MM.1S (cell line): Measurements from ENCODE around the gene GP9.
A peak's percentile ranks its signal among the peaks of the same experiment; 100 is the strongest.

Experiments used
- DNase-seq: peaks from one replicate; pipeline ENCODE4 v3.0.0-alpha.2; 2015
- H2AFZ ChIP-seq: fragments of 300-600 bp; sonication (generic); 2 replicates; pipeline ENCODE4 v1.6.0; 2016; ENCODE audit warnings: antibody characterized with exemption, low read length
- H3F3A ChIP-seq: fragments of 300-600 bp; sonication (generic); 2 replicates; pipeline ENCODE4 v1.6.1; 2016; ENCODE audit warnings: mild to moderate bottlenecking, antibody characterized with exemption, low read length, moderate library complexity, mixed read lengths; ENCODE audit not compliant: insufficient read depth
- H3K27ac ChIP-seq: fragments of 300-600 bp; sonication (generic); 2 replicates; pipeline ENCODE4 v1.5.1; 2016; ENCODE audit warnings: mild to moderate bottlenecking, low read length
- H3K27me3 ChIP-seq: fragments of 300-600 bp; sonication (generic); replicated peaks from 2 replicates; pipeline ENCODE4 v1.6.0; 2016; ENCODE audit warnings: low read length; ENCODE audit not compliant: insufficient read depth
- H3K36me3 ChIP-seq: fragments of 300-600 bp; sonication (generic); replicated peaks from 2 replicates; pipeline ENCODE4 v1.6.1; 2016; ENCODE audit warnings: mild to moderate bottlenecking, low read length, mixed read lengths; ENCODE audit not compliant: insufficient read depth
- H3K4me1 ChIP-seq: fragments of 300-600 bp; sonication (generic); 2 replicates; pipeline ENCODE4 v1.6.1; 2016; ENCODE audit warnings: low read length, mixed read lengths
- H3K4me2 ChIP-seq: fragments of 300-600 bp; sonication (generic); 2 replicates; pipeline ENCODE4 v1.6.0; 2016; ENCODE audit warnings: low read depth, low read length
- H3K4me3 ChIP-seq: fragments of 300-600 bp; sonication (generic); 2 replicates; pipeline ENCODE4 v1.5.1; 2016; ENCODE audit warnings: low read length, mixed read lengths
- H3K79me2 ChIP-seq: fragments of 300-600 bp; sonication (generic); 2 replicates; pipeline ENCODE4 v1.6.1; 2016; ENCODE audit warnings: mixed run types, low read length, mixed read lengths
- H3K9ac ChIP-seq: fragments of 300-600 bp; sonication (generic); 2 replicates; pipeline ENCODE4 v1.6.1; 2016; ENCODE audit warnings: low read length, mixed read lengths
- H3K9me2 ChIP-seq: fragments of 300-600 bp; sonication (generic); replicated peaks from 2 replicates; pipeline ENCODE4 v1.6.1; 2016; ENCODE audit warnings: mild to moderate bottlenecking, low read length, mixed read lengths; ENCODE audit not compliant: insufficient read depth
- H3K9me3 ChIP-seq: fragments of 300-600 bp; sonication (generic); replicated peaks from 2 replicates; pipeline ENCODE4 v1.6.1; 2016; ENCODE audit warnings: mild to moderate bottlenecking, low read length, mixed read lengths; ENCODE audit not compliant: insufficient read depth
- H4K20me1 ChIP-seq: fragments of 300-600 bp; sonication (generic); 2 replicates; pipeline ENCODE4 v1.6.1; 2016; ENCODE audit warnings: mild to moderate bottlenecking, low read length, moderate library complexity, mixed read lengths; ENCODE audit not compliant: insufficient read depth
- EZH2 ChIP-seq: fragments of 300-600 bp; sonication (generic); optimal IDR thresholded peaks from 2 replicates; pipeline ENCODE3; 2017; ENCODE audit warnings: low read depth, mild to moderate bottlenecking, antibody characterized with exemption, low read length, mixed read lengths
- EZH2phosphoT487 ChIP-seq: fragments of 300-600 bp; sonication (generic); IDR thresholded peaks from 2 replicates; pipeline ENCODE4 v1.6.1; 2018; ENCODE audit warnings: antibody characterized with exemption, low read length
- TF ChIP-seq, protein P1 (sequence below): fragments of 300-600 bp; sonication (generic); IDR thresholded peaks from 2 replicates; pipeline ENCODE4 v1.5.1; 2016; ENCODE audit warnings: antibody characterized with exemption, low read length, mixed read lengths

The GP9 gene

DNA sequence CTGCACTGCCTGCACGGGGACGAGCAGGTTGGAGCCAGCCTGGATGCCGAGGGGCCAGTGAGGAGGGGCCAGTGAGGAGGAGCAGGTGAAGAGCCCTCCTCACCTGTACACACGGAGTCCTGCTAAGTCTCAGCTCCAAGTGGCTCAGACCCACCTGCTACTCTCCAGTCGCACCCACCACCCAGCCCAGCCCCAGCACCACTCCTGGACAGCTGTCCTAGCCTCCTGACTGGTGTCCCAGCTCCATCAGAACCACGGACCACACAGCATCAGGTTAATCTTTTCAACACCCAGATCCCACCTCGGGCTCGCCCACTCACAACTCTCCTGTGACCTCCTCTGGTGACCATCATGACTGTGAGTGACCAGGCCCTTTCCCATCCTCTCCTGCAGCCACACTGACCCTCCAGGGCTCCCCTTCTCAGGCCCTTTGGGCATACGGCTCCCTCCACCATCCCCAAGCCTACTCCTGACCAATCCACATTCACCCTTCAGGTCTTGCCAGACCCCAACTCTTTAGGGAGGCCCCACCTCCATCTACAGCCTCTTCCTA is 45.7 kb upstream of the GP9 start:
- Histone ChIP-seq H3F3A (no peaks in the 10 kb centered on the region), H3K9ac (no peak overlapping the region), H3K4me2 (no peak overlapping the region)

DNA sequence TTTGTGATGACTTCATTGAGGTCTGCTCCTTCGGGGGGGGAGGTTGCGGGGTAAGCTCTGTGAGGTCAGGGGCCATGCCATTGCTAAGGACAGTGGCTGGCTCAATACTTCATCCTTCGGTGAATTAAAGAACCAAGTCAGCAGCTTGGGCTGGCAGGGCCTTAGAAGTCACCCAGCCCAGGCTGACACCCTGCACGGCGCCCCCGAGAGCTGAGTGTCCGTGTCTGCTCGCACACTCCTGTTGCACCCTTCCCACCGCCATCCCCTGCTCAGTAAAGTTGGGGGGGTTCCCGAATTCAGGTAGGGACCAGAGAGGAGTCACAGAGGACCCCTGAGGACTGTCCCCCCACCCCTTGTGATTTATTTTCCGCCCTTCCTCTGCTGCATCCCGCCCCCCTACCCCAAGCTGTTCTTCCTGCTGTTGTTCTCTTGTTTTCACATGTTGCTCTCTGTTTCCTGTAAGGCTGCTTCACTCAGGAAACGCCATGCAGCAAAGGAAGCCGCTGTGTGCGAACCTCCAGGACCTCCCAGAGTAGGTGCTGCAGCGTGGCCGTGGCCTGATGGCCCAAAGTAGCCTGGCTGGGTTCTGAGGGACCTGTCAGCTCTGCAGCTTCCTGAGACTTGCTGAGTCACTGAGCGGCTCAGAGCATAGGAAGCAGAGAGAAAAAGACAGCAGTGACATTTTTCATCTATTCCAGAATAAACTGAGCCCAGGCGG is 45.0 kb upstream of the GP9 start:
- TF ChIP-seq, protein P1, sequence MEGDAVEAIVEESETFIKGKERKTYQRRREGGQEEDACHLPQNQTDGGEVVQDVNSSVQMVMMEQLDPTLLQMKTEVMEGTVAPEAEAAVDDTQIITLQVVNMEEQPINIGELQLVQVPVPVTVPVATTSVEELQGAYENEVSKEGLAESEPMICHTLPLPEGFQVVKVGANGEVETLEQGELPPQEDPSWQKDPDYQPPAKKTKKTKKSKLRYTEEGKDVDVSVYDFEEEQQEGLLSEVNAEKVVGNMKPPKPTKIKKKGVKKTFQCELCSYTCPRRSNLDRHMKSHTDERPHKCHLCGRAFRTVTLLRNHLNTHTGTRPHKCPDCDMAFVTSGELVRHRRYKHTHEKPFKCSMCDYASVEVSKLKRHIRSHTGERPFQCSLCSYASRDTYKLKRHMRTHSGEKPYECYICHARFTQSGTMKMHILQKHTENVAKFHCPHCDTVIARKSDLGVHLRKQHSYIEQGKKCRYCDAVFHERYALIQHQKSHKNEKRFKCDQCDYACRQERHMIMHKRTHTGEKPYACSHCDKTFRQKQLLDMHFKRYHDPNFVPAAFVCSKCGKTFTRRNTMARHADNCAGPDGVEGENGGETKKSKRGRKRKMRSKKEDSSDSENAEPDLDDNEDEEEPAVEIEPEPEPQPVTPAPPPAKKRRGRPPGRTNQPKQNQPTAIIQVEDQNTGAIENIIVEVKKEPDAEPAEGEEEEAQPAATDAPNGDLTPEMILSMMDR = no peak
- no peak for TF ChIP-seq EZH2phosphoT487
- TF ChIP-seq EZH2 = no peak
- no peak overlapping the region for H3K9ac ChIP-seq

More for the DNA sequence above, 45.7 kb upstream of the GP9 start:
- no peak overlapping the region for H3K27ac ChIP-seq
- H3K9me3 ChIP-seq = no peaks in the 10 kb centered on the region
- H3K4me1 ChIP-seq = peaks cover 8% of the 10 kb centered on the region
- no peaks in the 10 kb centered on the region for H4K20me1 ChIP-seq
- TF ChIP-seq, protein P1 = no peak
- no peak for TF ChIP-seq EZH2phosphoT487
- no peak for TF ChIP-seq EZH2
- H3K9me2 ChIP-seq = no peaks in the 10 kb centered on the region
- H3K4me3 ChIP-seq = no peak overlapping the region
- no peak overlapping the region for H2AFZ ChIP-seq
- no peaks in the 10 kb centered on the region for H3K79me2 ChIP-seq
- no peak for DNase-seq
- H3K36me3 ChIP-seq = no peaks in the 10 kb centered on the region
- no peaks in the 10 kb centered on the region for H3K27me3 ChIP-seq

DNA sequence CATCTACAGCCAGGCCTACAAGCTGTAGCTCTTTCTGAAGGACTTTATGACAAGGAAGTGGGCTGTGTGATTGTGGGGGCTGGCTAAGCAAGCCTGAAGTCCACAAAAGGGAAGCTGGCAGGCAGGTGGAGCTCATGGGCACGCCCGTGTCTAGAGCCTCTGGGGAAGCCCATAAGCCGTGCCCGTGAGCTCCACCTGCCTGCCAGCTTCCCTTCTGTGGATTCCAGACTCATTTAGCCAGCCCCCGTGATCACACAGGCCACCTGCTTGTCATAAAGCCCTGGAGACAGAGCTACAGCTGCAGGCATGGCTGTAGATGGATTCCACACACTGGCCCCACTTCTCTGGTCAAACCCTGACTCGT is 44.2 kb upstream of the GP9 start:
- Histone ChIP-seq H3K27ac (no peak overlapping the region), H3K4me3 (no peak overlapping the region), H3K9me2 (no peaks in the 10 kb centered on the region), H4K20me1 (no peaks in the 10 kb centered on the region), H3K36me3 (no peaks in the 10 kb centered on the region), H3F3A (no peaks in the 10 kb centered on the region), H3K4me1 (peaks cover 8% of the 10 kb centered on the region), H3K9ac (no peak overlapping the region), H3K27me3 (no peaks in the 10 kb centered on the region), H2AFZ (0 out of 2 replicates have a peak overlapping the region, but pooled peaks have one; percentile 15), H3K4me2 (0 out of 2 replicates have a peak overlapping the region, but pooled peaks have one; percentile 11), H3K79me2 (no peaks in the 10 kb centered on the region), H3K9me3 (no peaks in the 10 kb centered on the region)
- DNase-seq = peak; percentile 59
- TF ChIP-seq, protein P1 = peak; percentile 15; the same call in 1 of the 2 replicates
- TF ChIP-seq EZH2 = no peak
- no peak for TF ChIP-seq EZH2phosphoT487

More for the DNA sequence above, 45.0 kb upstream of the GP9 start:
- no peak for DNase-seq
- no peaks in the 10 kb centered on the region for H3K9me3 ChIP-seq
- H3K36me3 ChIP-seq = no peaks in the 10 kb centered on the region
- H3K4me1 ChIP-seq = peaks cover 8% of the 10 kb centered on the region
- H3K79me2 ChIP-seq = no peaks in the 10 kb centered on the region
- H3K27ac ChIP-seq = no peak overlapping the region
- H3K4me3 ChIP-seq = no peak overlapping the region
- no peaks in the 10 kb centered on the region for H3K27me3 ChIP-seq
- no peaks in the 10 kb centered on the region for H3K9me2 ChIP-seq
- no peaks in the 10 kb centered on the region for H3F3A ChIP-seq
- 0 out of 2 replicates have a peak overlapping the region, but pooled peaks have one; percentile 15 for H2AFZ ChIP-seq
- no peaks in the 10 kb centered on the region for H4K20me1 ChIP-seq
- H3K4me2 ChIP-seq = 0 out of 2 replicates have a peak overlapping the region, but pooled peaks have one; percentile 11
